Adipocyte (in vitro differentiated cells): ENCODE results near the gene WNT2B.

Experiments
- DNase-seq: peaks from one replicate; pipeline ENCODE4 v3.0.0-alpha.2; 2015; ENCODE audit warnings: low read depth
- H3K27me3 ChIP-seq: replicated peaks from 2 replicates; pipeline ENCODE4 v1.7.0; 2013; ENCODE audit warnings: mild to moderate bottlenecking, low read length, moderate library complexity; ENCODE audit not compliant: control insufficient read depth, insufficient read depth
- H3K36me3 ChIP-seq: 2 replicates; pipeline ENCODE4 v1.7.0; 2013; ENCODE audit warnings: low read length, mild to moderate bottlenecking, moderate library complexity; ENCODE audit not compliant: control insufficient read depth, insufficient read depth, severe bottlenecking
- H3K4me1 ChIP-seq: 2 replicates; pipeline ENCODE4 v1.7.0; 2013; ENCODE audit warnings: mild to moderate bottlenecking, low read length, moderate library complexity; ENCODE audit not compliant: control insufficient read depth, insufficient read depth
- H3K4me3 ChIP-seq: 2 replicates; pipeline ENCODE4 v1.7.0; 2013; ENCODE audit warnings: mild to moderate bottlenecking, low read length, moderate library complexity
- H3K9ac ChIP-seq: 2 replicates; pipeline ENCODE4 v1.7.0; 2013; ENCODE audit warnings: mild to moderate bottlenecking, low read length, moderate library complexity
- H3K9me3 ChIP-seq: 2 replicates; pipeline ENCODE4 v1.7.0; 2013; ENCODE audit warnings: mild to moderate bottlenecking, low read length, moderate library complexity; ENCODE audit not compliant: control insufficient read depth

Gene WNT2B

GRCh38 chr1:112528076-112528475 is 19.3 kb downstream of the WNT2B start:
- H3K36me3 ChIP-seq = peaks cover 7% of the 10 kb centered on the region
- no peaks in the 10 kb centered on the region for H3K27me3 ChIP-seq
- peaks cover 15% of the 10 kb centered on the region for H3K4me1 ChIP-seq
- no peak for DNase-seq
- H3K9ac ChIP-seq = no peak overlapping the region
- no peaks in the 10 kb centered on the region for H3K9me3 ChIP-seq
- H3K4me3 ChIP-seq = no peak overlapping the region

- Histone ChIP-seq H3K4me1 (peaks cover 12% of the 10 kb centered on the region), H3K4me3 (no peak overlapping the region), H3K27me3 (no peaks in the 10 kb centered on the region), H3K9ac (no peak overlapping the region), H3K9me3 (no peaks in the 10 kb centered on the region), H3K36me3 (peaks cover 14% of the 10 kb centered on the region)
- peak; percentile 72 for DNase-seq
Observed at GRCh38 chr1:112529301-112529700, 20.5 kb downstream of the WNT2B start.

- H3K4me1 ChIP-seq = peaks cover 12% of the 10 kb centered on the region
- no peak for DNase-seq
- H3K9me3 ChIP-seq = no peaks in the 10 kb centered on the region
- H3K9ac ChIP-seq = no peak overlapping the region
- peaks cover 11% of the 10 kb centered on the region for H3K36me3 ChIP-seq
- H3K4me3 ChIP-seq = no peak overlapping the region
- no peaks in the 10 kb centered on the region for H3K27me3 ChIP-seq
Observed at GRCh38 chr1:112530832-112531231, 22.1 kb downstream of the WNT2B start.

GRCh38 chr1:112532064-112532463 is 23.3 kb downstream of the WNT2B start:
- Histone ChIP-seq H3K4me1 (peaks cover 20% of the 10 kb centered on the region), H3K36me3 (peaks cover 11% of the 10 kb centered on the region), H3K9ac (no peak overlapping the region), H3K9me3 (no peaks in the 10 kb centered on the region), H3K4me3 (no peak overlapping the region), H3K27me3 (no peaks in the 10 kb centered on the region)
- no peak for DNase-seq

- Histone ChIP-seq H3K27me3 (no peaks in the 10 kb centered on the region), H3K4me3 (no peak overlapping the region), H3K9me3 (no peaks in the 10 kb centered on the region), H3K4me1 (peaks cover 21% of the 10 kb centered on the region), H3K36me3 (peaks cover 11% of the 10 kb centered on the region), H3K9ac (no peak overlapping the region)
- DNase-seq = peak; percentile 87
Observed at GRCh38 chr1:112533029-112533428, 24.3 kb downstream of the WNT2B start.

GRCh38 chr1:112536561-112536960 is 27.8 kb downstream of the WNT2B start:
- Histone ChIP-seq H3K27me3 (no peaks in the 10 kb centered on the region), H3K9me3 (no peaks in the 10 kb centered on the region), H3K36me3 (peaks cover 17% of the 10 kb centered on the region), H3K4me3 (no peak overlapping the region), H3K4me1 (peaks cover 43% of the 10 kb centered on the region), H3K9ac (no peak overlapping the region)
- DNase-seq = no peak

GRCh38 chr1:112537456-112537855 is 28.7 kb downstream of the WNT2B start:
- no peak overlapping the region for H3K4me3 ChIP-seq
- DNase-seq = no peak
- no peaks in the 10 kb centered on the region for H3K27me3 ChIP-seq
- H3K36me3 ChIP-seq = peaks cover 17% of the 10 kb centered on the region
- no peak overlapping the region for H3K9ac ChIP-seq
- peaks cover 46% of the 10 kb centered on the region for H3K4me1 ChIP-seq
- H3K9me3 ChIP-seq = no peaks in the 10 kb centered on the region

GRCh38 chr1:112538883-112539282 is 30.1 kb downstream of the WNT2B start:
- H3K27me3 ChIP-seq = no peaks in the 10 kb centered on the region
- no peaks in the 10 kb centered on the region for H3K9me3 ChIP-seq
- DNase-seq = no peak
- H3K9ac ChIP-seq = no peak overlapping the region
- no peak overlapping the region for H3K4me3 ChIP-seq
- peaks cover 51% of the 10 kb centered on the region for H3K4me1 ChIP-seq
- peaks cover 11% of the 10 kb centered on the region for H3K36me3 ChIP-seq

GRCh38 chr1:112540226-112540794 is 31.5 kb downstream of the WNT2B start:
- peak; percentile 39 for DNase-seq
- Histone ChIP-seq H3K27me3 (no peaks in the 10 kb centered on the region), H3K4me1 (peaks cover 64% of the 10 kb centered on the region), H3K36me3 (peaks cover 6% of the 10 kb centered on the region), H3K9me3 (no peaks in the 10 kb centered on the region), H3K4me3 (no peak overlapping the region), H3K9ac (peak overlapping the region; percentile 28)

GRCh38 chr1:112541299-112541698 is 32.5 kb downstream of the WNT2B start:
- H3K9ac ChIP-seq = no peak overlapping the region
- H3K9me3 ChIP-seq = no peaks in the 10 kb centered on the region
- peaks cover 70% of the 10 kb centered on the region for H3K4me1 ChIP-seq
- no peaks in the 10 kb centered on the region for H3K27me3 ChIP-seq
- no peak for DNase-seq
- H3K36me3 ChIP-seq = peaks cover 6% of the 10 kb centered on the region
- H3K4me3 ChIP-seq = no peak overlapping the region

- Histone ChIP-seq H3K9ac (no peak overlapping the region), H3K4me1 (peaks cover 59% of the 10 kb centered on the region), H3K9me3 (no peaks in the 10 kb centered on the region), H3K27me3 (no peaks in the 10 kb centered on the region), H3K36me3 (peaks cover 6% of the 10 kb centered on the region), H3K4me3 (no peak overlapping the region)
- DNase-seq = no peak
Observed at GRCh38 chr1:112542206-112542973, 33.6 kb downstream of the WNT2B start.
